GM18861 (cell line): ENCODE measurements around the gene ZNRD2.

Experiments used
- ATAC-seq: cut with Tn5 transposase; IDR thresholded peaks from one replicate; pipeline ENCODE4 v1.9.1; 2021; ENCODE audit not compliant: unreplicated experiment

Gene ZNRD2

GRCh38 chr11:65586247-65586630, 16.0 kb downstream of the ZNRD2 start:
- ATAC-seq, result no peak

GRCh38 chr11:65586676-65587075, 16.4 kb downstream of the ZNRD2 start:
- ATAC-seq, result no peak

DNA sequence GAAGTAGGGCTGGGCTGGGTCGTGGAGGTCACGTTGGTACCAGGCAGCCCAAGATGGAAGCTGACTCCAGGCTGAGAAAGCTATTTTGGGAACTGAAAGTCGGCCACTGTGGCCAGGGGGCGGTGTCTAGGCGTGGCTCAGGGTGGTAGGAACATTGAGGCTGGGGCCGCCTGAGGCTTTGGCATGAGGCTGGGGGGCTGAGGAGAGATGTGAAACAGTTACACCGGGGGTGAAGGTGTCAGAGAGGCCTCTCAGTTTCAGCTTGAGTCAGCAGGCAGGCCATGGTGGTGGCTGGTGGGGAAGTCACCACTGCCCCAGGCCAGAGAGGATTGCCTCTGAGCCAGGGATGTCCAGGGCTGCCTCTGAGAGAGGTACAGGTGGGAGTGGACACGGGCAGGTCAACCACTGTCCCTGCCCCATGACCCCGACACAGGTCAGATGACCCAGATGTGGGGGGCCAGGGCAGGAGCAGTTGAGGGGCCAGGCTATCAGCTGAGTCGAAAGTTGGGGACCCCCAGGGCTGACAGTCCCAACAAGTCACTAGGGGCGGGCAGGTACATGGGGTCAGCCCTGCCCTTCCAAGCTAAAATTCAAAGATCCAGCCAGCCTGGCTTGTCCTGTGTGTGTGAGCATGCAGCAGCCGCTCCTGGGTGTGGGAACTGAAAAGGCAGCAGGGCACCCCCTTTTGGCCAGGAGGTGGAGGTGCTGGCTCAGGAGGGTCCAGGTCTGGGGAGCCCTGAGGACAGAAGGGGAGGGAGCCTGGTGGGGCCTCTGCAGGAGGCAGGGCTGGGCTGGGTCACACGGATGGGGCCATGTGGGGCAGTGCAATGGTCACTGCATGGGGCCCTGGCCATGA, 18.1 kb downstream of the ZNRD2 start:
- peak; percentile 69 for ATAC-seq

DNA sequence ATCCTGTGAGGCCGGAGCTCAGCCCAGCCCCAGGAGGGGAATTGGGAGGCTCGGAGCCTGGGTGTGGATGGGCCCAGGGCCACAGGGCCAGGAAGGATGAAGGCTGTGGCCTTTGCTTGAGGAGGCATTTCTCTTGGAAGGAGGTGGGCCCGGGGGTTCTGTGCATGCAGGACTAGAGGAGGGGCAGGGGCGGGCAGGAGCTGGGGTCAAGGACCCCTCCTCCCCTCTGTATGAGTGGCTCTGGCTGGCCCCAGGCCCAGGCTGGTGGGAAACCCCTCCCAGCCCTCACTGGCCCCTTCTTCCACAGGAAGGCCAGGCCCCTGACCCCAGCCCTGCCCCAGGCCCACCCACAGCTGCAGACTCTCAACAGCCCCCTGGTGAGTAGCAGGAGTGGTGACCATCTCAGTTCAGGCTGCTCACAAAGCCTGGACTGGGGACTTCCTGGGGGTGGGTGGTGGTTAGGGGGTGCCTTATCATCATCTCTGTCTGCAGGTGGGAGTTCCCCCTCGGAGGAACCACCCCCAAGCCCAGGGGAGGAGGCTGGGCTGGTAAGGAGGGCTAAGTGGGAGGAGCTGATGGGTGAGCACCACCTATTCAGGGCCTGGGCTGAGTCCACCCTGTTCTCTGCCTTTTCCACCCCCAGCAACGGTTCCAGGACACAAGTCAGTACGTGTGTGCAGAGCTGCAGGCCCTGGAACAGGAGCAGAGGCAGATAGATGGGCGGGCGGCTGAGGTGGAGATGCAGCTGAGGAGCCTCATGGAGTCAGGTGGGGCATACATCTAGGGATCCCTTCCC, 19.4 kb downstream of the ZNRD2 start:
- no peak for ATAC-seq

- ATAC-seq, result no peak
These were observed 20.0 kb downstream of the ZNRD2 start for GRCh38 chr11:65590240-65590738.

DNA sequence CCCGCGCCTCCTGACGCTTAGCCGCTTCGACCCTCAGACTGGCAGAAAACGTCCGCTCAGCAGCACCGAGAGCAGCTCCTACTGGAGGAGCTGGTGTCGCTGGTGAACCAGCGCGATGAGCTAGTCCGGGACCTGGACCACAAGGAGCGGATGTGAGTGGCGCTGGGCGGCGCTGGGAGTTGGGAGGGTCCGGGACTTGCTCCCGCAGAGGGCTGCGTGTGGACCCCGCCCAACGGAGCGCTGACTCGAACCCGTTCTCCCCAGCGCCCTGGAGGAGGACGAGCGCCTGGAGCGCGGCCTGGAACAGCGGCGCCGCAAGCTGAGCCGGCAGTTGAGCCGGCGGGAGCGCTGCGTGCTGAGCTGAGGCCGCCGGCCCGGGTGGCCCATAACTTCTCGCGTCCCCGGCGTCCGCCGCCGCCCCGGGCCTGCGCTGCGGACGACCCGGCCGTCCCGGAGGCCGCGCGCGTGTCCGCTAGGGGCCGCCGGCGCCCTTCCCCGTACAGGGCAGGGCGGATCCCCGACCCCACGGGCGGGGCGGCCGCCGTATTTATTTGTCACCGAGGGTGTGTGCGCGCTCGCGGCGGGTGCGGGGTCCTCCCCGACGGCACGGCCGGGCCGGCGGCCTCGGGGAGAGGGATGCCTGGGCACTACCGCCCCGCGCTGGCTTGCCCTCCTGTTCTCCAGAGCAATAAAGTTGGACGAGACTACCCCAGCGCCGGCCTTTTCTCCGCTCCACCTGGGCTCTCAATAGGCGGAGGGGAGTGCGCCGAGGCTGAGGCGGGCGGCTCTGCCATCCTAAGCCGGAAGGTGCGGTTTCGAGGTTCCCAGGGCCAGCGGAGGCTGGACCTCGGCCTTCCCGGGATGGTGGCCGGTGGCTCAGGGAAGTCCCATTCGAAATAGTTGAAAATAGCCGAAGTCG, 21.9 kb downstream of the ZNRD2 start:
- no peak for ATAC-seq

- no peak for ATAC-seq
These were observed 22.7 kb downstream of the ZNRD2 start for GRCh38 chr11:65592858-65593517.

- no peak for ATAC-seq
These were observed 23.5 kb downstream of the ZNRD2 start for GRCh38 chr11:65593518-65594414.

- ATAC-seq, result no peak
These were observed 24.9 kb downstream of the ZNRD2 start for GRCh38 chr11:65595131-65595530.

DNA sequence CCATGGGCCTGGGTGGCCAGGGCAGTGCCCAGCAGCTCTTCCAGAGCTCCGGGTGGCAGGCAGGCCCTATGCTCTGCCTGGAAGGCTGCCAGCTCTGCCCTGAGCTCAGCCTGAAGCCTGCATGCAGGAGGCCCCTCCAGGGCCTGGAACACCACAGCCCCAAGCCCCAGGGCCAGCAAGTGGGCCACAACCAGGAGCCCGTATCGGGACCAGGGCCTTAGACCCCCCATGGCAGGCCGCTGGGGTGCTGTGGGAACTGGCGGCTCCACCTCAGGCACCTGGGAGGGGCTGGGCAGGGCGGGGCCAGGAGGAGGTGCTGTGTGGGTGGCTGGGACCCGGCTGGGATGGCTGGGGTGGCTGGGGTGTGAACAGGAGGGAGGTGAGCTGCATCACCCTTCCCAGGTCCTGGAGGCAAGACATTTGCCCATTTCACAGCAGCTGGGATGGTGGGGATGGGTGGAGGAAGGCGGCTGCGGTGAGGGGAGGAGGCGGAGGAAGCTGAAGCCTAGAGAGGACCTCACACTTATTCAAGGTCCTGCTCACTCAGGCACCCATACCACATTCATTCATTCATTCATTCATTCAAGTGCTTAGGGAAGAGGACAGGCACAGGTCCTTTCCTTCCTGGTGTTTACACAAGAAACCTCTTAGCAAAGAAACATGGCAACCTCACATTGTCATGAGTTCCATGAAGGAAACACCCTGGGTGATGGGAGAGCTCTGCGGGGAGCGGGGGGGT, 25.4 kb downstream of the ZNRD2 start, which contains the start of gene KCNK7:
TSS of gene KCNK7 (minus strand) at position 258 of the 739 bp plus-strand sequence. CDS start at position 230, 28 bp downstream.
- ATAC-seq, result no peak

DNA sequence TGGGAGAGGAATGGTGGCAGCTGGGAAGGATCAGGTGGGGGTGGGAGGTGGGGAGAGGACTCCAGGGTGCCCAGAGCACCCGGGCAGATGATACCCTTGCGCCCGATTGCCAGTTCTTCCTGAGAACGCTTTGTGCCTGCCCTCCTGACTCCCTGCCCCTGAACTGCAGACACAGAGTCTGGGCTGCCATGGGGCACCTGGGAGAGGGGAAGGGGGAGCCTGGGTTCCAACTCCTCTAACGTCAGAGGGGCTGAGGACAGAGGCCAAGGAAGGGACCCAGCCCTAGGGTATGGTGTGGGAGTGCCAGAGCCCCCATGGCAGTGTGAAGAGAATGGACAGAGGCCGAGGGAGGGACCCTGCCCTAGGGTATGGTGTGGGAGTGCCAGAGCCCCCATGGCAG, 26.2 kb downstream of the ZNRD2 start:
- no peak for ATAC-seq

GRCh38 chr11:65598258-65598699, 28.0 kb downstream of the ZNRD2 start:
- no peak for ATAC-seq

DNA sequence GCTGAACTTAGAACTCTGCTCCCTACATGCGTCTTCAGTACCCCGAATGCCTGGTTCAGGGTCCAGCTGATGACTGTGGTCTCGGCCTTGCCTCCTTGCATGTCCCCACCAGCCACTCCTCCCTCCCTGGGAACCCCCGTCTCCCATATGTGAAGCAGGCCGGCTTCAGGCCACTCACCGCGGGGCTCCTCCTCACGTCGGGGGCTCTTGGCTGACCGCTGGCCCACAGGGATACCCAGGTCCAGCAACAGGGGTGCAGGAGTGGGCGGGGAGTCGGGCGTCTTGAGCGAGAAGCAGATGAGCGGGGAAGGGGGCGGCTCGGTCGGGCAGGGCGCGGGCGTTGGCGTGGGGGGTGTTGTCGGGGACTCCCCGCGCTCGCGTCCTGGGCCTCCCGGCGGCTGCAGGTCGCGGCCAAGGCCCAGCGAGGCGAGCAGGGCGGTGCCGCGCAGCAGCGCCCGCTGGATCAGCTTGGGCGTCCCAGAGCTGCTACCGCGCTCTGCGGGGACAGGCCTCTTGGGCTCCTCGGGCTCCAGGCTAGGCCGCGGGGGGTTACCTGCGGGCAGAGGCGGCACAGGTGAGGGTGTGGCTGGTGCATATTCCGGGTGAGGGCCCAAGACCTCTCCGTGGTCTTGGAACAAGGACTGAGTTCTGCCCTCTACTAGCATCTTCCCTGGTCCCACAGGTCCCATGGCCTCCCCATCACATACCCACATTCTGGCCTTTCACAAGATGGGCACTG, 29.1 kb downstream of the ZNRD2 start:
- ATAC-seq, result no peak

GRCh38 chr11:65599955-65600246, 29.6 kb downstream of the ZNRD2 start:
- ATAC-seq, result no peak

GRCh38 chr11:65604258-65604657, 34.0 kb downstream of the ZNRD2 start:
- no peak for ATAC-seq

GRCh38 chr11:65606876-65607613, 36.8 kb downstream of the ZNRD2 start:
- ATAC-seq, result no peak
